B cell (primary cell): Measurements from ENCODE around the gene CYP26B1.

Experiments
- EZH2 ChIP-seq: IDR thresholded peaks from 2 replicates; pipeline ENCODE4 v1.6.1; 2012; ENCODE audit warnings: borderline replicate concordance, low read depth, mild to moderate bottlenecking, moderate library complexity, low read length; ENCODE audit not compliant: insufficient read depth, poor library complexity, severe bottlenecking
- TF ChIP-seq, protein P1 (sequence below): fragments of 200-600 bp; IDR thresholded peaks from one replicate; pipeline ENCODE4 v1.8.0; 2022; ENCODE audit warnings: antibody characterized with exemption, mild to moderate bottlenecking

DNA sequence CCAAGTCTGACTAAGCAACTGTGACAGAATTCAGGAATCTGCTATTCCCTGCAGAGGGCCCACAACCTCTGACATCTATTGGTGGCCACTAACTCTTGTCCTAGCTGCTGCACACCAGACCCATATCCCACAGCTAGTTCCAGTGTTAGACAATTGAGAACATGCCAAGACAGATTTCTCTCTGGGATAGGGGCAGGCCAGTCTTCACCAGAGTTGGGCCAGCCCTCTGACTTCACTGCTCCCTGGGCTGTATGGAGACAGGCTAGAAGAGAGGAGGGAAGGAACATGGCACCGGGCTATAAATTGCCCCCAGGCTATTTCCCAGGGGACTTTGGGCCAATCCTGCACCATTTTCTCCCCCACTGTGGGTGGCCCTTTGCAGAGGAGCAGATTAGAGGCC, 32.7 kb upstream of the CYP26B1 start:
- TF ChIP-seq, protein P1, sequence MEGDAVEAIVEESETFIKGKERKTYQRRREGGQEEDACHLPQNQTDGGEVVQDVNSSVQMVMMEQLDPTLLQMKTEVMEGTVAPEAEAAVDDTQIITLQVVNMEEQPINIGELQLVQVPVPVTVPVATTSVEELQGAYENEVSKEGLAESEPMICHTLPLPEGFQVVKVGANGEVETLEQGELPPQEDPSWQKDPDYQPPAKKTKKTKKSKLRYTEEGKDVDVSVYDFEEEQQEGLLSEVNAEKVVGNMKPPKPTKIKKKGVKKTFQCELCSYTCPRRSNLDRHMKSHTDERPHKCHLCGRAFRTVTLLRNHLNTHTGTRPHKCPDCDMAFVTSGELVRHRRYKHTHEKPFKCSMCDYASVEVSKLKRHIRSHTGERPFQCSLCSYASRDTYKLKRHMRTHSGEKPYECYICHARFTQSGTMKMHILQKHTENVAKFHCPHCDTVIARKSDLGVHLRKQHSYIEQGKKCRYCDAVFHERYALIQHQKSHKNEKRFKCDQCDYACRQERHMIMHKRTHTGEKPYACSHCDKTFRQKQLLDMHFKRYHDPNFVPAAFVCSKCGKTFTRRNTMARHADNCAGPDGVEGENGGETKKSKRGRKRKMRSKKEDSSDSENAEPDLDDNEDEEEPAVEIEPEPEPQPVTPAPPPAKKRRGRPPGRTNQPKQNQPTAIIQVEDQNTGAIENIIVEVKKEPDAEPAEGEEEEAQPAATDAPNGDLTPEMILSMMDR = no peak
- TF ChIP-seq EZH2 = no peak
